Measurements from ENCODE around the gene TBC1D3I.

DNA sequence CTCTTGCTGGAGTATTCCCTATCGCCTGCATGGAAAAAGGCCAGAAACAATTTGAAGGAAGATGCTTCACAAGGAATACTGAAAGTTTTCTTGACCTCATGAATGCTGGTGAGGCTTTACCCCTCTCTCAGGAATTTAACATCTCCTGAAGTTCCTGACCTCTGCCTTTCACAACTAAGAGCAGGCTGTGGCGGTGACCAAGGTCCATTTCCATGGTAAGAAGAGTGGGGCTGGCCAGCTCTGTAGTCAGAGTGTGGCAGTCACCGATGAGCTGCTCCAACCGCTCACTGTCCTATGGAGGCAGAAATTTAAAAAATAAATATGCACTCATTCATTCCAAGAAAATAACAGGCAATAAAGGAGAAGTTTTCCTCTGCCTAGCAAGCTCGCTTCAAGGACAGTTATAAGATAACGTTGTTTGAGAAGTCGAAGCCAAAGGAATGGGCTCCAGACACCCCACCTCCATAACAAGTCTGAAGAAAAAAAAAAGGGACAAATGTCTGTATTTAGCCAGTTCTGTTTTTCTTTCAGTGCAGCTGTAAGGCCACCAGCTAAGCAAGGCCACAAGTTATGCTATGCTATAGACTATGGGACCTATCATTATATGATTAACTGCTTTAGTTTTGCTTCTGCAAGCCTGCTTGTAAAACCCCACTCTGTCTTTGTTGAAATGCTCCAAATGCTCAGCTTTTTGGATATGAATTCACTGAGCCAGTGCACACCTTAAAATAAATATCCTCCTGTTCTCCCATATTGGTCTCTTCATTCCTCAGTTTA lies 59.5 kb downstream of the TBC1D3I start:
- TF ChIP-seq, protein P1, sequence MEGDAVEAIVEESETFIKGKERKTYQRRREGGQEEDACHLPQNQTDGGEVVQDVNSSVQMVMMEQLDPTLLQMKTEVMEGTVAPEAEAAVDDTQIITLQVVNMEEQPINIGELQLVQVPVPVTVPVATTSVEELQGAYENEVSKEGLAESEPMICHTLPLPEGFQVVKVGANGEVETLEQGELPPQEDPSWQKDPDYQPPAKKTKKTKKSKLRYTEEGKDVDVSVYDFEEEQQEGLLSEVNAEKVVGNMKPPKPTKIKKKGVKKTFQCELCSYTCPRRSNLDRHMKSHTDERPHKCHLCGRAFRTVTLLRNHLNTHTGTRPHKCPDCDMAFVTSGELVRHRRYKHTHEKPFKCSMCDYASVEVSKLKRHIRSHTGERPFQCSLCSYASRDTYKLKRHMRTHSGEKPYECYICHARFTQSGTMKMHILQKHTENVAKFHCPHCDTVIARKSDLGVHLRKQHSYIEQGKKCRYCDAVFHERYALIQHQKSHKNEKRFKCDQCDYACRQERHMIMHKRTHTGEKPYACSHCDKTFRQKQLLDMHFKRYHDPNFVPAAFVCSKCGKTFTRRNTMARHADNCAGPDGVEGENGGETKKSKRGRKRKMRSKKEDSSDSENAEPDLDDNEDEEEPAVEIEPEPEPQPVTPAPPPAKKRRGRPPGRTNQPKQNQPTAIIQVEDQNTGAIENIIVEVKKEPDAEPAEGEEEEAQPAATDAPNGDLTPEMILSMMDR (IDR thresholded peaks at IDR 0.05), result no peak
- no peak for TF ChIP-seq POLR2A (IDR thresholded peaks at IDR 0.05)
